GOT3 (cell line): ENCODE results near the gene ZFYVE28.

Experiments
- DNase-seq: peaks from one replicate; lab custom pipeline; 2025; ENCODE audit warnings: mixed read lengths; lab: John Stamatoyannopoulos, UW

ZFYVE28 gene

GRCh38 chr4:2259036-2259540 lies 159.4 kb downstream of the ZFYVE28 start:
- no peak for DNase-seq

- no peak for DNase-seq
Observed at GRCh38 chr4:2258091-2259035, 160.1 kb downstream of the ZFYVE28 start.

- DNase-seq = no peak
Observed at GRCh38 chr4:2257361-2258081, 160.9 kb downstream of the ZFYVE28 start.

- DNase-seq = no peak
Observed at GRCh38 chr4:2256781-2257191, 161.7 kb downstream of the ZFYVE28 start.

- DNase-seq = no peak
Observed at GRCh38 chr4:2256156-2256731, 162.2 kb downstream of the ZFYVE28 start.

- DNase-seq = no peak
Observed at GRCh38 chr4:2255501-2256155, 162.8 kb downstream of the ZFYVE28 start.

GRCh38 chr4:2254665-2255500 lies 163.6 kb downstream of the ZFYVE28 start:
- DNase-seq = no peak

- no peak for DNase-seq
Observed at GRCh38 chr4:2253160-2254084, 165.0 kb downstream of the ZFYVE28 start.

- no peak for DNase-seq
Observed at GRCh38 chr4:2252530-2253091, 165.8 kb downstream of the ZFYVE28 start.

GRCh38 chr4:2251795-2252529 lies 166.5 kb downstream of the ZFYVE28 start:
- DNase-seq = no peak

GRCh38 chr4:2251073-2251794 lies 167.2 kb downstream of the ZFYVE28 start:
- DNase-seq = no peak

GRCh38 chr4:2250357-2251072 lies 167.9 kb downstream of the ZFYVE28 start:
- DNase-seq = no peak

- no peak for DNase-seq
Observed at GRCh38 chr4:2249526-2250356, 168.7 kb downstream of the ZFYVE28 start.

GRCh38 chr4:2248821-2249261 lies 169.6 kb downstream of the ZFYVE28 start:
- no peak for DNase-seq

- DNase-seq = no peak
Observed at GRCh38 chr4:2248044-2248780, 170.2 kb downstream of the ZFYVE28 start.
